ENCODE measurements around the gene PRM1. TPM values are rescaled to one million over a fixed set of nuclear protein-coding genes. Genes with fewer than 3 reads are reported as not detected.

The PRM1 gene
- total and polyA plus RNA-seq, 2 of the 13 experiments (the other 11 are each of a cell fraction or from before 2014, with no cell fraction given) = not detected

GRCh38 chr16:11307639-11308492, 26.7 kb upstream of the PRM1 start (continued):
- TF ChIP-seq FOXM1 (CRISPR knock-in tag; IDR thresholded peaks at IDR 0.05) (no peak), ZNF639 (CRISPR knock-in tag; conservative IDR thresholded peaks at IDR 0.05) (0 out of 2 replicates have a peak, but pooled peaks have one; percentile 21), GPN1 (CRISPR knock-in tag; IDR thresholded peaks at IDR 0.05; ENCODE audit: borderline replicate concordance) (peak; percentile 60), ZNF713 (CRISPR knock-in tag; IDR thresholded peaks at IDR 0.05) (0 out of 2 replicates have a peak, but pooled peaks have one; percentile 2), PAWR (CRISPR knock-in tag; IDR thresholded peaks at IDR 0.05; ENCODE audit: borderline replicate concordance) (0 out of 2 replicates have a peak, but pooled peaks have one; percentile 81), ZNF230 (CRISPR knock-in tag; IDR thresholded peaks at IDR 0.05) (peak; percentile 98), ZNF605 (CRISPR knock-in tag; IDR thresholded peaks at IDR 0.05) (no peak), IRF1 (CRISPR knock-in tag; IDR thresholded peaks at IDR 0.05; ENCODE audit: low read depth) (0 out of 2 replicates have a peak, but pooled peaks have one; percentile 78), HIVEP1 (CRISPR knock-in tag; IDR thresholded peaks at IDR 0.05) (peak; percentile 85), ZNF747 (CRISPR knock-in tag; IDR thresholded peaks at IDR 0.05; ENCODE audit: borderline replicate concordance) (no peak), ZNF576 (CRISPR knock-in tag; IDR thresholded peaks at IDR 0.05) (0 out of 2 replicates have a peak, but pooled peaks have one; percentile 79), ATAD3A (CRISPR knock-in tag; IDR thresholded peaks at IDR 0.05) (peak; percentile 59; the same call in 1 of the 2 replicates), ZFP82 (CRISPR knock-in tag; IDR thresholded peaks at IDR 0.05; ENCODE audit: borderline replicate concordance) (no peak; the same call in 1 of the 2 replicates), IRX3 (CRISPR knock-in tag; IDR thresholded peaks at IDR 0.05; ENCODE audit: borderline replicate concordance, low read depth) (peak; percentile 49; the same call in 1 of the 2 replicates), SIN3A (IDR thresholded peaks at IDR 0.05; ENCODE audit: borderline replicate concordance, low read depth, low read length) (no peak), CBX1 (IDR thresholded peaks at IDR 0.05; ENCODE audit: low read depth) (no peak), ZNF260 (CRISPR knock-in tag; IDR thresholded peaks at IDR 0.05; ENCODE audit: borderline replicate concordance, low read depth) (no peak), ZNF543 (CRISPR knock-in tag; IDR thresholded peaks at IDR 0.05) (no peak), ZNF619 (CRISPR knock-in tag; IDR thresholded peaks at IDR 0.05) (no peak), AKNA (CRISPR knock-in tag; IDR thresholded peaks at IDR 0.05; ENCODE audit: borderline replicate concordance) (no peak)
